Activated naive CD4-positive, alpha-beta T cell treated with Interleukin-2 at 50 U/mL for 16 hours (primary cell): ENCODE measurements around the gene THBS4.
"Not testable (repeated sequence)": the region's sequence is repeated elsewhere in the genome, so short reads cannot be mapped to it uniquely, and the experiment has no call there.

Experiments
- DNase-seq: peaks from one replicate; pipeline ENCODE4 v3.0.0-alpha.2; 2020

The THBS4 gene

DNA sequence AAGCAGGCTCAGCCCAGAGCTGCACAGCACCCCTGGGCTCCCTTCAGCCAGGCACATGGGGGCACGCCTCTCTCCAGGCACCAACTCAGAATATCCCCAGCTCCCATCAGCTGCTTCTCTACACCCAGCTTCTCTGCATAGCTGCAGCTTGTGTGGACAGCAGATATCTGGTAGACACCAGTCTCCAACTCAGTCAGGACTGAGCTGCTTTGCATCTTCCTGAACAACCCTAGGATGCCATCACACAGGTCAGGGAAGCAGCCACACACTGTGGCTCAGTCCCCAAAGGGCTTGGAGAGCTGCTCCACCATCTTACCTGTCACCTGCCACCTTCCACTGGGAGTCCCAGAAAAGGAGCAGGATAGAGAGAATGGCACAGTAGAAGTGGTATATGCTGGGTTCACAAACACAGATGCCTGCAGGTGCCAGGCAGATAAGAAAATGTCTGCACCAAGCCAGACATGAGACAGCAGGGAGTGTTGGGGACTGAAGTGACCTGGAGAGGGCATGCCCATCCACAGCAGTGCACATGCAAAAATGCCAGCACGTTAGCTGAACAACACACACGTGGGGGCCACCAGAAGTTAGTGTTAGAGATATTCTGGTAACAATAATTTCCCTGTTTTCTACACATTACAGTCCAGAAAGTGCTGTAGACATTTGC lies 42.0 kb downstream of the THBS4 start:
- DNase-seq: no peak

- no peak for DNase-seq
Observed at GRCh38 chr5:80078921-80079320, 43.8 kb downstream of the THBS4 start.

DNA sequence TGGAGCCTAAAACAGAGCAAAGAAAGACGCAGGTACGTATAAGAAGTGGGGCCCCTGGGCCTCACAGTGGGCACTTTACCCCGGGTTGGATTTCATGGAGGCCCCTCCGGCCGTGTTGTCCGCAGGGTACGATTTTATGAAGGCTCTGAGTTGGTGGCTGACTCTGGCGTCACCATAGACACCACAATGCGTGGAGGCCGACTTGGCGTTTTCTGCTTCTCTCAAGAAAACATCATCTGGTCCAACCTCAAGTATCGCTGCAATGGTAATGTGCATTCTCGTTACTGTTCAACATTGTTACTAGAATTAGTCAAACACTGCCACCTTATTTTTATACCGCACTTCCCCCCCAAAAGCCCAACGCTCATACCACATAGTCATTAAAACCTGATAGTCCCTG lies 47.1 kb downstream of the THBS4 start:
- no peak for DNase-seq

GRCh38 chr5:80082731-80083100 lies 47.6 kb downstream of the THBS4 start:
- DNase-seq: no peak

DNA sequence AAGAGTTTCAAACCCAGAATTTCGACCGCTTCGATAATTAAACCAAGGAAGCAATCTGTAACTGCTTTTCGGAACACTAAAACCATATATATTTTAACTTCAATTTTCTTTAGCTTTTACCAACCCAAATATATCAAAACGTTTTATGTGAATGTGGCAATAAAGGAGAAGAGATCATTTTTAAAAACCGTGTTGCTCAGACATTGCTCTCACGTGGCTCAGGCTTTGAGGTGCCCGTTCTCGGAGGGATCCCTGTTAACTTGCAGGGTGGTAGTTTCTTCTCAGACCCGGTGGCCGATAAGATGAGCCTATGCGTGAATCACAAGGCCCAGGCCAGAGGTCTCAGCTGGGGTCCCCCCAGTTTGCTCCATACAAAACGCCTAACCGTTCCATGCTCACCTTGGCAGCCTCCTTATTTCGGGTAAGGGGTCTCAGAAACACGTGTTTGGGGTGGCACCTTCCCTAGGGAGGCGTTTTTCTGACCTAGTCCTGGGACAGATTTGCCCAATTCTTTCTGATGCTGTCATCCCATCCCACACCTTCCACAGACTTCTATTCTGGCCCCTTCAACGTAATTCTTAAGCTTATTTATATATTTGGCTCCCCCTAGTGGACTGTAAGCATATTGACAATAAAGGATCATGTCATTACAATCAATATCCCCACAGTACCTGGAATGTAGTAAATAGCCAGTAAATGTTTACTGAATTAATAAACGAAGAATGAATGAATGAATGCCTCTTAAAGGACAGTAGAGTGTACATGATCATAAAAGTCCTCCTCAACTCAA lies 48.1 kb downstream of the THBS4 start:
- peak; percentile 9 for DNase-seq

GRCh38 chr5:80090884-80091166 lies 55.7 kb downstream of the THBS4 start:
- no peak for DNase-seq

- DNase-seq: peak; percentile 11
Observed at GRCh38 chr5:80091792-80092192, 56.6 kb downstream of the THBS4 start.

DNA sequence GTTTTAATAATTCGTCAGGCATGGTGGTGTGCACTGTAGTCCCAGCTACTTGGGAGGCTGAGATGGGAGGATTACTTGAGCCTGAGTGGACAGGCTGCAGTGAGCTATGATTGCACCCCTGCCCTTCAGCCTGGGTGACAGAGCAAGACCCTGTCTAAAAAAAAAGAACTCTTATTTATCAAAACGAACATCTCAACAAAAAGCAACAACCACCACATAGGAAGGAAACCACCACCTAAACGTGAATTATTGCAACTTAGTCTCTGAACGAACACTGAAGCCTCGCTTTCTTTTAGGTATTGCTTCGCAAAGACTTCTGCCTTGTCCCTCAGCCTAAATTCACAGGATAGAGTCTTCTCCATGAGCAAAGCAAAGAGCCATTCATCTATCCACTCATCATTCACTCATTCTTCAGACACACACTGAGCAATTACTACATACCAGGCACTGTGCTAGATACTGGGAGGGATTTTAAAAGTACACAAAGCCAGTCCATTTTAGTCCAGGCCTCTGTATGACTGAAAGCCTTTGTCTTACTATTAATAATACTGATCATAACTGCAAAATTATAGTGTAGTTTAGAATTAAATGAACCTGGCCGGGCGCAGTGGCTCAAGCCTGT lies 57.4 kb downstream of the THBS4 start:
- DNase-seq: no peak

DNA sequence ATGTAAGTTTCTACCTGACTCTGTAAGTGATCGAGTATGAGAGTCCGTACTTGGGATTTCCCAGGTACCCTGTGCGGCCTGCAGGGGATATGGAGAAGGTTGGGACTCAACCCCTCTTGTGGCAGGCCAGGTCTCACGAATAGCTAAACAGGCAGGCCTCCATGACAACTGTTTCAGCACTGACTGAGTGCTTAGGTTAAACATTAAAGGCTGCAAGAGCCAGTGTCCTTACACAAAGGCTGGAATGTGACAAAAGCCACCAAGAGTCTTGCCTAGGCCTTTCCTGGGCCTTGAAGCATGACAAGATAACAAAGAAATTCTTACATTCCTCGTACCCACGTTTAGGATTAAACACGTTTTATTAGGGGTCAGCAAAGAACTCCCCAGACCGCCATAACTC lies 58.6 kb downstream of the THBS4 start:
- no peak for DNase-seq

DNA sequence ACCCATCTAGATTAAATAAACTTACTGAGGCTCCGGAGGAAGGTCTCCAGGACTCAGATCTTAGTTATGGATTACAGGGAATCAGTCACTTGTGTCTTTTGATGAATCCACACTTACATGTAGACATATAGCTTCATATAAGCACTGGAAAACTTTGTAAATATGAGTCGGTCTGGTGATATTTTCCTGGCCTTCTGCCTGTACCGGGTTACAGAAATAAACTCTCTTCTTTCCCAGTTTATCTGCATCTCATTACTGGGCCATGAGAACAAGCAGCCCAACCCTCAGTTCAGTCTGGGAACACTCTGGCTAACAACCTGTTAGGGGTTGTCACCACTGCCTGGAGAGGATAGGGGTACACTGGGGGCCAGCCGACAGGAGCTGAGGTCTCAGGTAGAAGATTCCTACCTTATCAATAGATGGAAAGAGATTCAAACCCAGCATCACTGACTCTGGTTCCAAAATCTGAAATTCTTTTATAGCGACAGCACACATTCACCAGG lies 59.1 kb downstream of the THBS4 start:
- no peak for DNase-seq

- no peak for DNase-seq
Observed at GRCh38 chr5:80097451-80097850, 62.3 kb downstream of the THBS4 start.

GRCh38 chr5:80101993-80102392 lies 66.8 kb downstream of the THBS4 start:
- no peak for DNase-seq

- no peak for DNase-seq
Observed at GRCh38 chr5:80103371-80103770, 68.2 kb downstream of the THBS4 start.

DNA sequence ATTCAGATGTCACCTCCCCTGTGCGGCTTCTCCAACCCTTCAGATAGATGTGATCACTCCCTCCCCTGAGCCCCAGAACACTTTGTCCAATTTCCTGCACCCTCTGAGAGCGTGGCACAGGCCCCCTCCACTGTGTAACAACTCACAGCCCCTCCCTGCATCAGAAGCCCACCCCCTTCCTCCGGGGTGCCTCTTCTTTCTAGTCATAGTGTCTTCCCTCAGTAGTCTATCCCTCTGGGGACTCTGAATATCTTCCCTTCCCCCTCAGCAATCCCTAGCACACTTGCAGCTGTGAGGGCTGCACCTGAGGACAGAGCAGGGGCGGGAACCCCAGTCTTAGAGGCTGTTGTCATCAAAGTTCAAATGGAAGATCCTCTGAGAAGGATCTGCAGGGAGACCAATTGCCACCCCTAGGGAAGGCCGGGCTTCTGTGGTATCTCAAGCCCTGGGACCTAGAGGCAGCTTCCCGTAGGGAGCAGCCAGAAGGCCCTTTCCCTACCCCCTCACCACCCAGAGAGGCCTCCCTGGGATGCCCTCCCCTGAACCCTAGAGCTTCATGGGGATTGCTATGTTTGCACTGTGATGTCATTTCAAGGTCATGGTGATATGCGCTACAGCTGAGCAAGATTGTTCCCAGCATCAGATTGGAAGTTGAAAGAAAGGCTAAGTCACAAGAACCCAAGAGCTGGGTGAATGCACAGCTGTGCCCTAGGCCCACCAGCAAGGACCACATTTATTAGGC lies 70.7 kb downstream of the THBS4 start:
- DNase-seq: no peak

DNA sequence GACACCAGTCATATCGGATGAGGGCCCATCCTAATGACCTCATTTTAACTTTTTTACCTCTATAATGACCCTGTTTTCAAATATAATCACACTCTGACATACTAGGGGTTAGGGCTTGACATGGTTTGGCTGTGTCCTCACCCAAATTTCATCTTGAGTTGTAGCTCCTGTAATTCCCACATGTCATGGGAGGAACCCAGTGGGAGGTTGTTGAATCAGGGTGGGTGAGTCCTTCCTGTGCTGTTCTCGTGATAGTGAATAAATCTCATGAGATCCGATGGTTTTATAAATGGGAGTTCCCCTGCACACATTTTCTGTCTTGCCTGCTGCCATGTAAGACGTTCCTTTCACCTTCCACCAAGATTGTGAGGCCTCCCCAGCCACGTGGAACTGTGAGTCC lies 71.8 kb downstream of the THBS4 start:
- DNase-seq: no peak

GRCh38 chr5:80109646-80110478 lies 74.7 kb downstream of the THBS4 start:
- DNase-seq: no peak

GRCh38 chr5:80111376-80111990 lies 76.3 kb downstream of the THBS4 start:
- not testable (repeated sequence) for DNase-seq

GRCh38 chr5:80114860-80115259 lies 79.7 kb downstream of the THBS4 start:
- no peak for DNase-seq

- no peak for DNase-seq
Observed at GRCh38 chr5:80116000-80116399, 80.9 kb downstream of the THBS4 start.

DNA sequence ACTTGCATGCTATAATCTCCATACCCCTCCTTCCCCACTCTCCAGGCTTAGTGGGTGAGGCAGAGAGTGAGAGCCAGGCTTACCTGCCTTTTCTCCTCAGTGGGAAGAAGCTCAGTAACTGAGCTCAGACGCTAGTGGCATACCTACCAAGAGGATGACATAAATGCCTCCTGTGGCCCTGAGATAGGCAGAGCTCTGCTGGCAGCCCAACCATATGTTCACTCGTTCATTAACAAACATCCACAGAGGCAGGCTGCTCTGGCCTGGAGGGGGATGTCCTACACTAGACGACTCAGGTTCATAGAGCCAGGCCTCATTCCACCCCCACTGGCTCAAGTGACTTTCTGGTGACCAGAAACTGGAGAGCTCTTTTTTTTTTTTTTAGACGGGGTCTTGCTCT lies 81.3 kb downstream of the THBS4 start:
- no peak for DNase-seq

DNA sequence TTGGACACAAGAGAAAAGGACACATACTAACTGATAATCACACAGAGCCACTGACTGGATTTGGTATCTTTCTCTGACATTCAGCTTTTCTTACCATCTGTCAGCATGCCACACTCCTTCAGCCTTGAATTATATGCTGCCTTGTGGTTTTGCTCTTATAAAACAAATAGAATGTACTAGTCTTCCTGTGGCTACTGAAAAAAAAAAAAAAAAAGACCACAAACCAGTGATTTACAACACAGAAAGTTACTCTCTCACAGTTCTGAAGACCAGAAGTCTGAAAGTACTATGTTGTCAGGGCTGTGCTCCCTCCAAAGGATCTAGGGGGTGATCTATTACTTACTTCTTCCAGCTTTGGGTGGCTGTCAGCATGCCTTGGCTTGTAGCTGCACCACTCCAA lies 82.3 kb downstream of the THBS4 start:
- DNase-seq: no peak

- no peak for DNase-seq
Observed at GRCh38 chr5:80119372-80119771, 84.2 kb downstream of the THBS4 start.
